Femur (tissue), 1 donor: ENCODE data around the gene TRMO.
"Not testable (repeated sequence)": the region's sequence is repeated elsewhere in the genome, so short reads cannot be mapped to it uniquely, and the experiment has no call there.

Experiments used
- DNase-seq: peaks from one replicate; pipeline ENCODE4 v3.0.0-alpha.2; 2017

The TRMO gene, protein sequence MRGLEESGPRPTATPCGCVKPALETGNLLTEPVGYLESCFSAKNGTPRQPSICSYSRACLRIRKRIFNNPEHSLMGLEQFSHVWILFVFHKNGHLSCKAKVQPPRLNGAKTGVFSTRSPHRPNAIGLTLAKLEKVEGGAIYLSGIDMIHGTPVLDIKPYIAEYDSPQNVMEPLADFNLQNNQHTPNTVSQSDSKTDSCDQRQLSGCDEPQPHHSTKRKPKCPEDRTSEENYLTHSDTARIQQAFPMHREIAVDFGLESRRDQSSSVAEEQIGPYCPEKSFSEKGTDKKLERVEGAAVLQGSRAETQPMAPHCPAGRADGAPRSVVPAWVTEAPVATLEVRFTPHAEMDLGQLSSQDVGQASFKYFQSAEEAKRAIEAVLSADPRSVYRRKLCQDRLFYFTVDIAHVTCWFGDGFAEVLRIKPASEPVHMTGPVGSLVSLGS

DNA sequence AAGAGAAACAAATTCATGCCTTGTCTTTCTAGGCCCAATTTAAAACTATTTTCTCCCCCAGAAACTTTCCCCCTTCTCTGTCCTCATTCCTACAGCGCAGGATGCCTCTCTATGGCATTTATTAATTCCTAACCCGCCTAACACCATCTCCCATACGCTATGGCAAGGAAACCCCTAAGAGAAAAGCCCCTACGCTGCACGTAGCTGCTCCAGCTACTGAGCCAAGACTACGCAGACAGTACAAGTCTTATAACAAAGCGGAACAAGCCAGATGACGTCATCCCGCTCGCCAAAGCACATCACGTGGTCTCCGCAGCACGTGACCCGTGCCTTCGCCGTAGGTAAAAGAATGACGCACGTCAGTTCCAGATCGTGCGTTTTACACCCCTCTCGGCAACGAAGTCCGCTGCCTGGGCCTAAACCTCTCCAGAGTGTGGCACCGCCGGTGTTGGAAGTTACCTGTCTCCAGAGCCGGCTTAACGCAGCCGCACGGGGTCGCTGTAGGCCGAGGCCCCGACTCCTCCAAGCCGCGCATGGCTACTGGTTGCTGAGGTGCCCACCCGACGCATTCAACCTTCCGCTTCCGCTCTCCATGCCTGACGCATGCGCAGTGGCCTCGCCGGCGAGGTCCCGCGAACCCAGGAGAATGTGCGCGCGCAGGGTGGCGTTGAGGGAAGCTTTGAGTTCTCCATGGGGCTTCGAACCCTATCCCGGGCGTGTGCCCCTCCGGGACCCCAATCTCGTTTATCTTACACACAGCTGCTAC, at the start of gene TRMO:
TSS of gene TRMO (minus strand) at position 542 of the 766 bp plus-strand sequence. CDS start at position 535, 7 bp downstream.
- DNase-seq = peak; percentile 98

- no peak for DNase-seq
These were observed 47.9 kb upstream of the TRMO start for GRCh38 chr9:97970165-97970564.

DNA sequence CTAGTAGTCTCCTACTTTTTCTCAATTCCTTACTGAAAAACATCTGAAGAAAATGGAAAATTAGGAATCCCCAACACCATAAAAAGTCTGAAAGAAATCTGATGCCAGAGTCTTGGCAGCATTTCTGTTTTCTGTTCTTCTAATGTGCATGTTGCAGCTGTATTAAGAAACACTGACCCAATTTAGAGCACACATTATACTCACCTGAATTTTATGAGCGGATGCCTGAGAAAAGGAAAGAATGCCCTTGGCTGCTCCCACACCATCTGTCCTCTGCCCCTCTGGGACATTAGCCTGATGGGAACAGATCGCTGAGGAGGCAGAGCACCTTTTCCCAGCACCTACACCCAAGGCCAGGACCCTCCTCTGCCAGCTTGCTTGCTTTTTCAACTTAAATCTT, 46.7 kb upstream of the TRMO start:
- no peak for DNase-seq

DNA sequence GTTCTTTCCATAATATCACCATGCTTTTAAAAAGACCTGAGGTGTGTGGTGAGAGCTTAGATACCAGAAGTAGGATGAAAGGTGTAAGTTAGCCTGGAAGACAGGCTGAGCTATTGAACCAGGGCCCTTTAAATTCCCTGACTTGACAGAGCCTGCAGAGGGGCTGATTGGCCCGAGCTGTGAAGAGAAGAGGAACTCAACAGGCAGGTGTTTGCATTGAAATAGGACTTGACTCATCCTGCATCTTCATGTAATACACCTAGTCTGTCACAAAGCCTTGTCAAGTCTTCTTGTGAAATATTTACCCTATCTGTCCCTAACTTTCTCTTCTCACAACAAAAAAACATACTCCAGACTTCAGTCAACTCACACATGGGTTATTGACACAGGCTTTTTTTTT, 44.2 kb upstream of the TRMO start:
- DNase-seq = no peak

DNA sequence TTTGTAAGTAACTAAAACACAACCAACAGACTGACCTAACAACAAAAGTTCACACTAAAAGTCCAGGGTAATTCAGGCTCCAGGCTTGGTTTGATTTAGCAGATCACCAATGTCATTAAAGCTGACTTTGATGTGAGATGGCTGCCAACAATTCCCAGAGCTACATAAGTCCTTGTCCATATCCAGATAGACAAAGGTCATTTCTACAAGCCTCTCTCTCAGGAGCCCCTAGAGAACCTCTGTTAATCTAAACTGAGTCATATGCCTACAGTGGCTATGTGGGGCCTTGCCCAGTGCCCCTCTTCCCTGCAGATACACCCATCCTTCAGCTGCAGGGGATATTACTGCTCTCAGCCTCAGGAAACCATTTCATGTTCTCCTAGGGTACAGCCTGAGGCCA, 42.6 kb upstream of the TRMO start:
- no peak for DNase-seq

GRCh38 chr9:97963232-97963631, 40.9 kb upstream of the TRMO start:
- no peak for DNase-seq

DNA sequence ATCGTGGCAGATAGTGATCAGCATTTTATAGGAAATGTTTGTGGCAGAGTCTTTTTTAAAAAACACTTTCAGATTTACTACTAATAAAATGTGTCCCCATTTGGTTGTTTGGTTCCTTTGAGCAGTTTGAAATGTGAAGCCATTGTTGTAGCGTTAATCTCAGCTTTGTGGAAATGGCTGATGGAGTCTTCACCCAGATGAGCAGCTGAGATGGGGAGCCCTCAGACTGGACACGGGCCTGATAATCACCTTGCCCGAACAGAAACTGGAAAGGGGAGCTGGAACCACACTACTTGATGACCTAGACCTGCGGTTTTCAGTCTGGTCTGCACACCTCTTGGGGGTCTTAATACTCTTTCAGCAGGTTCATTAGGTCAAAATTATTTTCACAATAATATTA, 40.3 kb upstream of the TRMO start:
- no peak for DNase-seq

GRCh38 chr9:97962136-97962535, 39.8 kb upstream of the TRMO start:
- DNase-seq = no peak

DNA sequence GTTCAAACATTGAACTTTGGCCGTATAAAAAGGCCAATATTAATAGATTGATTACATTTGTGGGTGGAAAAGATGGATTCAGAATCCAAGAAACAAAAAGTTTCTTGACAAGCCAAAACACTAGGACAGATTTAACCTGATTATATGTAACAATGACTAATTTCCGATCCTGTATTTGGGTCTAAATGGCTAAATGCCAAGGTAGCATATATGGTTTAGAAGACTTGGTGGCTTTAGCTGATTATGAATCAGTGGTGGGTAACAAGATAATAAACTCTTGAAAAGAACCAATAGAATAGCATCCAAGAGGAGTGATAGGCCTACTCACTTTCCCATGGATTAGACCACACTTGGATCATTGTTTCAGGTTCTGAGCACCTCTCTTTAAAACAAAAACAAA, 39.1 kb upstream of the TRMO start:
- DNase-seq = no peak

GRCh38 chr9:97960678-97961328, 38.5 kb upstream of the TRMO start:
- not testable (repeated sequence) for DNase-seq

GRCh38 chr9:97959585-97959984, 37.3 kb upstream of the TRMO start:
- no peak for DNase-seq

DNA sequence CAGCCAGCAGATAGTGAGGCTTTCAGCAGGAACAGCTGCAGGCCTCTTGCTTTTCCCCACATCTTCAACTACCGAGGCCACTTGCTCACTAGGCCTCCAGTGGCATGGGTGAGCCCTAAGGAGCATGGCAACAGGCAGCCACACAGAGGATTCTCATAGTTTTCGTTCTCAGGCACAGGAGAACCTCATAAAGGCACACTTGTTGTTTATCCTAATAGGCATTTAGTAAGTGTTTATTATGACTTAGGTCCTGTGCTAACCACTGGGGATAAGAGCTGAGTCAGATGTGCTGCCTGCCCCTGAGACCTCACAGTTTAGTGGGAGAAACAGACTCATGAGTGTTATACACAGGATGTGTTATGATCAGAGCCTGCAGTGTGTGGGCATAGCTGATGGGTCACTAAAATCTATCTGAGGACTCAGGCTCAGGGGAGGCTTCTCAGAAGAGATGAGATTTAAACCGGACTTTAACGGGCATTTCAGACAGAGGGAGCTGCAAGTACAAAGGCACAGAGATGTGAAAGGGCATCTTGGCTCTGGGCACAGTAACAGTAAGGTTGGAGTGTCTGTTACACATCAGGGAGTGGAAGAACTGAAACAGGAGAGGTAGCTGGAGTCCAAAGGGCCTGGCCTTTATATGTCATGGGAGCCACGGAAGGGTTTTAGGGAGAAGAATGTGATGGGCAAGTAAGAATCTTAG, 36.7 kb upstream of the TRMO start:
- DNase-seq = no peak

- no peak for DNase-seq
These were observed 34.0 kb upstream of the TRMO start for GRCh38 chr9:97956331-97956730.

DNA sequence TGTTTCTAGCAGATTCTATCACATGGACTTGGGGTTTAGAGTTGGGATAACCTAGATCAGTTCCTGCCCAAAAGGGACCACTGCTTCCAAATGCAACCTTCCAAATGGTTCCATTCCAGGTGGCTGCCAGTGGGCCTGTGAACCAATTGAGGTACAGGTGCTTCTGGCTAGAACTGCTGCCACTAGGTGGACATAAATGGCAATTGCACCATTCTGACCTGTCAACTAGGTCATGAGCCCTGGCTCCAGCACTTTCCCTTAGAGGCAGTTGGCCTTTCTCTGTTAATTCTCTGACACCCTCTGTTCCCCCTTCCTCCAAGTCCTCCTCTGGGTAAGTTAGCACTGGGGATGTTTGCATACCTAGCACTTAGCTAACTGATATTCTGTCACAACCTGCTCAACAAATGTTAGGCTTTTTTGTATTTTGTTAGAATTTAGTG, 32.3 kb upstream of the TRMO start:
- no peak for DNase-seq

DNA sequence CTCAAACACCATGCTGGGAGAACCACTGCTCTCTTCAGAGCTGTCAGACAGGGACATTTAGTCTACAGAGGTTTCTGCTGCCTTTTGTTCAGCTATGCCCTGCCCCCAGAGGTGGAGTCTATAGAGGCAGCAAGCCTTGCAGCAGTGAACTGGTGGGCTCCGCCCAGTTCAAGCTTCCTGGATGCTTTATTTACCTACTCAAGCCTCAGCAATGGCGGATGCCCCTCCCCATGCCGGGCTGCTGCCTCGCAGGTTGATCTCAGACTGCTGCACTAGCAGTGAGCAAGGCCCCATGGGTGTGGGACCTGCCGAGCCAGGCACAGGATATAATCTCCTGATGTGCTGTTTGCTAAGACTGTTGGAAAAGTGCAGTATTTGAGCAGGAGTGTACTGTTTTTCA, 28.6 kb upstream of the TRMO start:
- DNase-seq = not testable (repeated sequence)

- not testable (repeated sequence) for DNase-seq
These were observed 24.8 kb upstream of the TRMO start for GRCh38 chr9:97947094-97947493.

DNA sequence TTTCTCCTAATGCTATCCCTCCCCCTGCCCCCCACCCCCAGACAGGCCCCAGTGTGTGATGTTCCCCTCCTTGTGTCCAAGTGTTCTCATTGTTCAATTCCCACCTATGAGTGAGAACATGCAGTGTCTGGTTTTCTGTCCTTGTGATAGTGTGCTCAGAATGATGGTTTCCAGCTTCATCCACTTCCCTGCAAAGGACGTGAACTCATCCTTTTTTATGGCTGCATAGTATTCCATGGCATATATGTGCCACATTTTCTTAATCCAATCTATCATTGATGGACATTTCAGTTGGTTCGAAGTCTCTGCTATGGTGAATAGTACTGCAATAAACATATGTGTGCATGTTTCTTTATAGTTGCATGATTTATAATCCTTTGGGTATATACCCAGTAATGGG, 23.2 kb upstream of the TRMO start:
- DNase-seq = not testable (repeated sequence)

DNA sequence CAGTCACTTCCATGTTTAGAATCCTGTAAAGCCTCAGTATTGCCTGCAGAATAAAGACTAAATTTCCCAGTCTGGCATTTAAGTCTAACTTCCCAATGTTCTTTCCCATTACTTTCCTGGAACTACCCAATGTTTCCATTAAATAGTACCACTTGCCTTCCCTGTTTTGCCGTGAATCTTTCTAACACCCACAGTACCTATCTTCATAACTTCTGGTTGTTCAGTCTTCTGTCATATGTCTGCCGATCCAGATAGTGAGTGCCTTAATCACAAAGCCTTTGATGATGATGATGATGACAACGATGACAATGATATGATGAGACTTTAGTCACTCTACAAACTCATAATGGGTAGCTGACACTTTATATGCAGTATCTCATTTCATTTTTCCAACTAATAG, 22.3 kb upstream of the TRMO start:
- DNase-seq = no peak

GRCh38 chr9:97943308-97943855, 21.1 kb upstream of the TRMO start:
- DNase-seq = no peak

- no peak for DNase-seq
These were observed 19.0 kb upstream of the TRMO start for GRCh38 chr9:97941323-97941722.

GRCh38 chr9:97940741-97941140, 18.4 kb upstream of the TRMO start:
- no peak for DNase-seq

DNA sequence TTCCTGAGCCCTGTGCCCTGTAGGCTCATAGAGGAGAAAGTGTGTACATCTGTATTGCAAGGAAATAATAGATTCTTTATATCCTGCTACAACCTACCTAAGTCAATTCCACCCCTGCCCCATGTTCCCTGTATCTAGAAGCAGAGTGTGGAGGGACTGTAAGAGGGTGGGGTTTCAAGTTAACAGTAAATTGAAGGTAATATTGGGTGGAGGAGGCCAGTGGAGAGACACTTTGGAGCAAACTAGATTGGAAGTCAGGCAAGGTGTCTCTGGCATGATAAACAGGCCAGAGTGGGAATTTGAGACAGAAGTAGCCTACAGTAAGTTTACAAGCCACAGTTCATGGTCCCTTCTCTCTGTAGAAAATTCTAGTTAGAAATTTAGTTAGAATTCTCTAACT, 17.9 kb upstream of the TRMO start:
- DNase-seq = no peak
